ENCODE data around the gene CDKN2C. TPM values are rescaled to one million over a fixed set of nuclear protein-coding genes. Genes with fewer than 3 reads are reported as not detected.
"Not testable (repeated sequence)": the region's sequence is repeated elsewhere in the genome, so short reads cannot be mapped to it uniquely, and the experiment has no call there.

The CDKN2C gene
- polyA plus RNA-seq, 1 donor from 2014 or later: 0.25 TPM

DNA sequence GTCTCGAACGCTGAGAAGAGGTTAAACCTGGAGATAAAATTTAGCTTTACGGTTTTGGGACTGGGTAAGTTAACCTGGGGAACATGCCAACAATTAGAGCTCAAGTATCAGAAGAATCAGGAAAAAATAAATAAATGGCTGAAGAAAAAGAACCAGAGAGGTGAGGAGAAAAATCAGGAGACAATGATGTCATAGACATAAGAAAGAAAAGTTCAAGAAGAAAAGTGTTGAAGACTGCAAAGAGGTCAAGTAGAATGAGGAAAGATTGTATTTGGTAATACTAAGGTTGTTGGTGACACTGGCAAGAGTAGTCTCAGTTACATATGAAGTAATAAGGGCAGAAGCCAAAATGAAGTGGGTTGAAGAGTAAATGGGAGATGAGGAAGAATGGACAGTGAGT lies 26.0 kb downstream of the CDKN2C start:
- H3K9me3 ChIP-seq (ENCODE audit: low read length): no peaks in the 10 kb centered on the region
- no peak overlapping the region for H3K4me3 ChIP-seq (ENCODE audit: low read length)
- H3F3A ChIP-seq (ENCODE audit: insufficient read depth, low read length, poor library complexity, severe bottlenecking): no peaks in the 10 kb centered on the region
- no peaks in the 10 kb centered on the region for H3K79me2 ChIP-seq (replicated peaks; ENCODE audit: insufficient read depth, low read length)
- no peak overlapping the region for H3K4me2 ChIP-seq (ENCODE audit: low read length)
- TF ChIP-seq CTCF (IDR thresholded peaks at IDR 0.05; ENCODE audit: poor library complexity, severe bottlenecking): no peak
- no peaks in the 10 kb centered on the region for H3K36me3 ChIP-seq (ENCODE audit: insufficient read depth, low read length)
- H2AFZ ChIP-seq (ENCODE audit: low read depth, low read length): no peak overlapping the region
- no peak overlapping the region for H3K9ac ChIP-seq (ENCODE audit: low read length)
- H4K20me1 ChIP-seq (ENCODE audit: insufficient read depth): no peaks in the 10 kb centered on the region
- no peaks in the 10 kb centered on the region for H3K9me2 ChIP-seq (ENCODE audit: insufficient read depth, low read length)
- no peaks in the 10 kb centered on the region for H3K27me3 ChIP-seq (ENCODE audit: insufficient read depth, low read depth, low read length)
- no peak overlapping the region for H3K27ac ChIP-seq (ENCODE audit: low read length)

- not testable (repeated sequence) for H3K9me3 ChIP-seq (ENCODE audit: low read length); H3K4me3 ChIP-seq (ENCODE audit: low read length); H3F3A ChIP-seq (ENCODE audit: insufficient read depth, low read length, poor library complexity, severe bottlenecking); H3K36me3 ChIP-seq (ENCODE audit: insufficient read depth, low read length); H3K27ac ChIP-seq (ENCODE audit: low read length); H4K20me1 ChIP-seq (ENCODE audit: insufficient read depth); H3K9me2 ChIP-seq (ENCODE audit: insufficient read depth, low read length); H3K4me2 ChIP-seq (ENCODE audit: low read length); H3K79me2 ChIP-seq (replicated peaks; ENCODE audit: insufficient read depth, low read length); H3K27me3 ChIP-seq (ENCODE audit: insufficient read depth, low read depth, low read length); H3K9ac ChIP-seq (ENCODE audit: low read length); H2AFZ ChIP-seq (ENCODE audit: low read depth, low read length)
Observed at GRCh38 chr1:50999375-50999774, 29.3 kb downstream of the CDKN2C start.

DNA sequence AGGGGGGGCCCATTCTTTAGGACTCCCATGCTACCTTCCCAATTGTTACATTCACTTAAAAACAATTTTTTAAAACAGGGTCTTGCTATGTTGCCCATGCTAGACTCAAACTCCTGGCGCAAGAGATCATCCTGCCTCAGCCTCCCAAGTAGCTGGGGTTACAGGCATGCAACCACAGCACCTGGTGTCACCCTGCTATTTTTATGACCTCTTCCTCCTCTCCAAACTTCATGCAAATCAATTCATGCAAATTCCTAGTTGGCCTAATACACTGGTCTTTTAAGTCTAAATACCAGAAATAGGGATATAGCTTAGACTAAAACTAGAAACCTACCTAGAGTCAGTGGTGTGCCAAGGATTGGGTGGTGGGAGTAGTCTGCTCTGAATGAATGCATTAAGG lies 30.1 kb downstream of the CDKN2C start:
- Histone ChIP-seq H3K27me3 (ENCODE audit: insufficient read depth, low read depth, low read length) (no peaks in the 10 kb centered on the region), H3K4me3 (ENCODE audit: low read length) (no peak overlapping the region), H4K20me1 (ENCODE audit: insufficient read depth) (no peaks in the 10 kb centered on the region), H3K79me2 (replicated peaks; ENCODE audit: insufficient read depth, low read length) (no peaks in the 10 kb centered on the region), H3K4me2 (ENCODE audit: low read length) (no peak overlapping the region), H3K9me3 (ENCODE audit: low read length) (no peaks in the 10 kb centered on the region), H3F3A (ENCODE audit: insufficient read depth, low read length, poor library complexity, severe bottlenecking) (no peaks in the 10 kb centered on the region), H3K9me2 (ENCODE audit: insufficient read depth, low read length) (no peaks in the 10 kb centered on the region), H3K36me3 (ENCODE audit: insufficient read depth, low read length) (no peaks in the 10 kb centered on the region), H3K9ac (ENCODE audit: low read length) (no peak overlapping the region), H2AFZ (ENCODE audit: low read depth, low read length) (no peak overlapping the region), H3K27ac (ENCODE audit: low read length) (no peak overlapping the region)
- TF ChIP-seq EZH2 (IDR thresholded peaks at IDR 0.05; ENCODE audit: borderline replicate concordance, insufficient read depth, low read length, poor library complexity, severe bottlenecking): no peak
- no peak for TF ChIP-seq RAD21 (conservative IDR thresholded peaks at IDR 0.05)
- TF ChIP-seq MXI1 (conservative IDR thresholded peaks at IDR 0.05; ENCODE audit: poor library complexity, severe bottlenecking): no peak
- no peak for TF ChIP-seq CTCF (IDR thresholded peaks at IDR 0.05; ENCODE audit: poor library complexity, severe bottlenecking)

DNA sequence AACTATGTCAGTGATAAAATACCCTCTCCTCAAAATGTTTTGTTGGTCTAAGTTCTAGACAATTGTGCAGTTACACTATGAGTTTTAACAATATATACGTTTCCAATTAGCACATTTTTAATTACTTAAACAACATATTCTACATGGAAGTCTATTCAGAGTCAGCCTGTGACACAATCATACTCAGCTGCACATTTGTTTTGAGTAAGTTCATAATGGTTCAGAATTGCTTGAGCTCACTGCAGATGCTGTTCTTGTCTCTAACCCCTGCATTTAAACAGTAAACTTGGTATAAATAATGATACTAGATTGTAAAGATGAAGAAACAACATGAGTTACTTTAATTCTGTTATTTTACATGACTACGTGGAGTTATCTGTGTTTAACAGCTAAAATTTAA lies 30.6 kb downstream of the CDKN2C start:
- Histone ChIP-seq H3K9me3 (ENCODE audit: low read length) (no peaks in the 10 kb centered on the region), H3K27ac (ENCODE audit: low read length) (no peak overlapping the region), H3K36me3 (ENCODE audit: insufficient read depth, low read length) (no peaks in the 10 kb centered on the region), H3K4me3 (ENCODE audit: low read length) (no peak overlapping the region), H2AFZ (ENCODE audit: low read depth, low read length) (no peak overlapping the region), H3K27me3 (ENCODE audit: insufficient read depth, low read depth, low read length) (no peaks in the 10 kb centered on the region), H3K4me2 (ENCODE audit: low read length) (no peak overlapping the region), H3K9me2 (ENCODE audit: insufficient read depth, low read length) (no peaks in the 10 kb centered on the region), H4K20me1 (ENCODE audit: insufficient read depth) (no peaks in the 10 kb centered on the region), H3K9ac (ENCODE audit: low read length) (no peak overlapping the region), H3F3A (ENCODE audit: insufficient read depth, low read length, poor library complexity, severe bottlenecking) (no peaks in the 10 kb centered on the region), H3K79me2 (replicated peaks; ENCODE audit: insufficient read depth, low read length) (no peaks in the 10 kb centered on the region)
- TF ChIP-seq EZH2 (IDR thresholded peaks at IDR 0.05; ENCODE audit: borderline replicate concordance, insufficient read depth, low read length, poor library complexity, severe bottlenecking) (no peak), RAD21 (conservative IDR thresholded peaks at IDR 0.05) (no peak), TAF1 (IDR thresholded peaks at IDR 0.05; ENCODE audit: low read depth) (no peak), POLR2AphosphoS5 (IDR thresholded peaks at IDR 0.05) (no peak), CTCF (IDR thresholded peaks at IDR 0.05; ENCODE audit: poor library complexity, severe bottlenecking) (no peak), MXI1 (conservative IDR thresholded peaks at IDR 0.05; ENCODE audit: poor library complexity, severe bottlenecking) (no peak), SMC3 (conservative IDR thresholded peaks at IDR 0.05; ENCODE audit: poor library complexity) (no peak), REST (IDR thresholded peaks at IDR 0.05; ENCODE audit: borderline replicate concordance) (no peak)
